ENCODE data around the gene PTF1A. TPM values are rescaled to one million over a fixed set of nuclear protein-coding genes. Genes with fewer than 3 reads are reported as not detected.

Gene PTF1A
- total RNA-seq, 1 experiment from 2014 or later, result not detected

DNA sequence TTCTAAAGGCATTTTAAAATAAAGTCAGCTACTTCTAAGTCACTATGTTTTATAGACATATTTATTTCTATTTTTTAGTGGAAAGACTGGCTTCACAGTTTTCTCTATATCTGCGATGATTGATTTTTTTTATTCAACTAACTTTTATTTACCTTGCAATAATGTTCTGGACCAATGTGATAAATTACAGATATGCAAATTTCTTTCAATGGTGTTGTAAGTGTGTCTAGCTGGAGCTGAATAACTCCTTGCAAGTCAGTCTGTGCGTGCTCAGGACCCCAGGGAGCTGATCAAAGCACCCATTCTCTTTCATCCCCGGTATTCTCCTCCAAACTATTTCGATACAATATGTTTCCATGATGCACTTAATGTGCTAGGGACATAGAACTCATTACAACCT, 9.7 kb downstream of the PTF1A start:
- TF ChIP-seq SIN3A (IDR thresholded peaks at IDR 0.05; ENCODE audit: borderline replicate concordance, insufficient read depth, low read depth, low read length) (no peak), REST (IDR thresholded peaks at IDR 0.05; ENCODE audit: insufficient read depth in 1 of 2, low read depth in 2 of 2, low read length in 1 of 2) (no peak), POLR2AphosphoS5 (IDR thresholded peaks at IDR 0.05; ENCODE audit: low read depth, low read length) (no peak), TCF7L2 (IDR thresholded peaks at IDR 0.05; ENCODE audit: low read depth, low read length) (no peak)
- TF ChIP-seq, protein P1, sequence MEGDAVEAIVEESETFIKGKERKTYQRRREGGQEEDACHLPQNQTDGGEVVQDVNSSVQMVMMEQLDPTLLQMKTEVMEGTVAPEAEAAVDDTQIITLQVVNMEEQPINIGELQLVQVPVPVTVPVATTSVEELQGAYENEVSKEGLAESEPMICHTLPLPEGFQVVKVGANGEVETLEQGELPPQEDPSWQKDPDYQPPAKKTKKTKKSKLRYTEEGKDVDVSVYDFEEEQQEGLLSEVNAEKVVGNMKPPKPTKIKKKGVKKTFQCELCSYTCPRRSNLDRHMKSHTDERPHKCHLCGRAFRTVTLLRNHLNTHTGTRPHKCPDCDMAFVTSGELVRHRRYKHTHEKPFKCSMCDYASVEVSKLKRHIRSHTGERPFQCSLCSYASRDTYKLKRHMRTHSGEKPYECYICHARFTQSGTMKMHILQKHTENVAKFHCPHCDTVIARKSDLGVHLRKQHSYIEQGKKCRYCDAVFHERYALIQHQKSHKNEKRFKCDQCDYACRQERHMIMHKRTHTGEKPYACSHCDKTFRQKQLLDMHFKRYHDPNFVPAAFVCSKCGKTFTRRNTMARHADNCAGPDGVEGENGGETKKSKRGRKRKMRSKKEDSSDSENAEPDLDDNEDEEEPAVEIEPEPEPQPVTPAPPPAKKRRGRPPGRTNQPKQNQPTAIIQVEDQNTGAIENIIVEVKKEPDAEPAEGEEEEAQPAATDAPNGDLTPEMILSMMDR (IDR thresholded peaks at IDR 0.05), result no peak
- H3K4me3 ChIP-seq (ENCODE audit: low read depth in 2 of 2, low read length in 2 of 2), result no peak overlapping the region
- DNase-seq (ENCODE audit: low read depth, low spot score) (no peak), ATAC-seq (no peak)
- intact Hi-C loops (cut with micrococcal nuclease; ENCODE audit: unreplicated experiment) (no loop called here), in situ Hi-C loops (cut with HindIII; ENCODE audit: low pct_unique_long_range_greater_than_20kb, low sequenced_read_pairs) (no loop called here)
- CTCF ChIA-PET, result no interaction called here
- H3K36me3 ChIP-seq (ENCODE audit: control insufficient read depth, insufficient read depth, low read length), result no peaks in the 10 kb centered on the region
- POLR2A ChIA-PET, result no interaction called here
- H3K9me3 ChIP-seq (ENCODE audit: control insufficient read depth, insufficient read depth, low read depth, low read length), result no peaks in the 10 kb centered on the region
- no peaks in the 10 kb centered on the region; the same call in 1 of the 2 replicates for H3K27me3 ChIP-seq (ENCODE audit: control insufficient read depth, insufficient read depth, low read length)
- BruUV-seq (replicated peaks), result no TSS peak
- H3K27ac ChIP-seq (ENCODE audit: low read length), result no peak overlapping the region
- no peaks in the 10 kb centered on the region for H3K4me1 ChIP-seq (ENCODE audit: control insufficient read depth, insufficient read depth, low read length)

- intact Hi-C loops (cut with micrococcal nuclease; ENCODE audit: unreplicated experiment) (no loop called here), in situ Hi-C loops (cut with HindIII; ENCODE audit: low pct_unique_long_range_greater_than_20kb, low sequenced_read_pairs) (no loop called here)
- DNase-seq (ENCODE audit: low read depth, low spot score) (no peak), ATAC-seq (no peak)
- no TSS peak for BruUV-seq (replicated peaks)
- Histone ChIP-seq H3K9me3 (ENCODE audit: control insufficient read depth, insufficient read depth, low read depth, low read length) (no peaks in the 10 kb centered on the region), H3K27me3 (ENCODE audit: control insufficient read depth, insufficient read depth, low read length) (no peaks in the 10 kb centered on the region; the same call in 1 of the 2 replicates), H3K27ac (ENCODE audit: low read length) (no peak overlapping the region), H3K4me1 (ENCODE audit: control insufficient read depth, insufficient read depth, low read length) (no peaks in the 10 kb centered on the region), H3K36me3 (ENCODE audit: control insufficient read depth, insufficient read depth, low read length) (no peaks in the 10 kb centered on the region), H3K4me3 (ENCODE audit: low read depth in 2 of 2, low read length in 2 of 2) (no peak overlapping the region)
- TF ChIP-seq, protein P1 (IDR thresholded peaks at IDR 0.05), result no peak
- TF ChIP-seq SIN3A (IDR thresholded peaks at IDR 0.05; ENCODE audit: borderline replicate concordance, insufficient read depth, low read depth, low read length), result no peak
- TF ChIP-seq REST (IDR thresholded peaks at IDR 0.05; ENCODE audit: insufficient read depth in 1 of 2, low read depth in 2 of 2, low read length in 1 of 2), result no peak
- POLR2A ChIA-PET, result no interaction called here
- CTCF ChIA-PET, result no interaction called here
These were observed 10.7 kb downstream of the PTF1A start for GRCh38 chr10:23202779-23203178.
